Calu3 (cell line): ENCODE results near the gene ASTN2. TPM values are rescaled to one million over a fixed set of nuclear protein-coding genes. Genes with fewer than 3 reads are reported as not detected.

Experiments used
- BruUV-seq: library from RNA; stranded (reverse); fragments of 400-500 nt; replicated peaks from 2 replicates; lab custom pipeline; 2021; lab: Mats Ljungman, UMichigan
- CTCF ChIA-PET: fragments of 300-600 bp; sonication (Branson Sonifier 250); formaldehyde crosslinking; loops from one replicate; lab custom pipeline; 2022; ENCODE audit warnings: antibody characterized with exemption; lab: Charles Lee
- DNase-seq: peaks from one replicate; pipeline ENCODE4 v3.0.0; 2022
- H3K27ac Mint-ChIP-seq: one replicate; pipeline ENCODE4 v1.8.0; 2022; ENCODE audit warnings: mixed read lengths; ENCODE audit not compliant: unreplicated experiment
- H3K27me3 Mint-ChIP-seq: one replicate; pipeline ENCODE4 v1.8.0; 2022; ENCODE audit warnings: mixed read lengths; ENCODE audit not compliant: unreplicated experiment
- H3K36me3 Mint-ChIP-seq: one replicate; pipeline ENCODE4 v1.8.0; 2022; ENCODE audit warnings: mild to moderate bottlenecking, moderate library complexity, mixed read lengths; ENCODE audit not compliant: insufficient read depth, unreplicated experiment
- H3K4me1 Mint-ChIP-seq: one replicate; pipeline ENCODE4 v1.8.0; 2022; ENCODE audit warnings: mild to moderate bottlenecking, low read depth, mixed read lengths; ENCODE audit not compliant: unreplicated experiment
- H3K4me3 Mint-ChIP-seq: one replicate; pipeline ENCODE4 v1.8.0; 2022; ENCODE audit warnings: mild to moderate bottlenecking, low read depth, moderate library complexity, mixed read lengths; ENCODE audit not compliant: unreplicated experiment
- H3K9me3 Mint-ChIP-seq: one replicate; pipeline ENCODE4 v1.8.0; 2022; ENCODE audit warnings: low read depth, mixed read lengths; ENCODE audit not compliant: unreplicated experiment
- intact Hi-C: fragments of 100-400 bp; cut with micrococcal nuclease; formaldehyde crosslinking; loops from one replicate; pipeline ENCODE4 v1.10.0; 2022; ENCODE audit not compliant: unreplicated experiment
- total RNA-seq: library from RNA; stranded (reverse); gene quantifications from 2 replicates; pipeline ENCODE4 v1.2.3, GENCODE V29; 2022
- TF ChIP-seq, protein P1 (sequence below): fragments of 200-600 bp; IDR thresholded peaks from one replicate; pipeline ENCODE4 v1.8.0; 2022; ENCODE audit warnings: antibody characterized with exemption; ENCODE audit not compliant: unreplicated experiment

Gene ASTN2
- total RNA-seq, 1 experiment from 2014 or later, result 1.7 TPM

DNA sequence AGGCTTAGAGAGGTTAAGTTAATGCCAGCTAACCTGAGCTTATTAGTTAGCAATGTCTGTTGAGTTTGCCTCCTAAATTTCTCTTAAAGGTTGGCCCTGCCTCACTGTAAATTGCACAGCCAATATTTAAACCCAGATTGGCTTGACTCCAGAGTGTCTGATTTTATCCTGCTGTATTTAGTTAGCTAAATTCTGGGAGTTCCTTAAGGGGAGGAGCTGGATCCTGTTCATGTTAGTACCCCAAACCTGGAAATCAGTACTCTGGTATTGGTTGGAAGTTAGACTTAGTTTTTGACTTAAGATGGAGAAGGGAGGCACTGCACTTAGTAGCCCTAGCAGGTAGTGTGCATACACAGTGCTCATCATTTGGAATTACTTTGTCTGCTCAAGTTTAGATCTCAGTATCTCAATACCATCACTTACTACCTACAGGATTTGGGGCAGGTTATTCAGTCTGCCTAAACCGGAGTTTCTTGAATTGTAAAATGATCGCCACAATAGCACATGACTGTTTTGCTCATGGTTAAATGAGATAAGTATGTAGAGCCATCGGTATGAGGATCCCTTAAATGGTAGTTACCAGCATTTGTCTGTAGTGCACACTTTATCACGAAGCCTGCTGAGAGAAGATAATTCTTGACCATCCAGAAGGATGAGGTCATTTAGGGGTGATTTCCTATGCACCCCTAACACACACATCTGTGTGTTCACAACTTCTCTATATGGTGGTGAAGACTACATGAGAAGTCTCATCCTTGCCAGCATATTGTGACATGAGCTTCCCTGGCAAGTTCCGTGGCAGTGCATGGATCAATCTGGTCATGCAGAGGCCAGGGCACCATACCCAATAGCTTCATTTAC, 992.5 kb downstream of the ASTN2 start:
- Mint-ChIP-seq H3K27ac (no peak overlapping the region), H3K9me3 (no peaks in the 10 kb centered on the region), H3K4me3 (no peak overlapping the region), H3K36me3 (no peaks in the 10 kb centered on the region), H3K27me3 (no peaks in the 10 kb centered on the region), H3K4me1 (no peaks in the 10 kb centered on the region)
- intact Hi-C loops, result no loop called here
- no TSS peak for BruUV-seq
- CTCF ChIA-PET, result no interaction called here
- TF ChIP-seq, protein P1, sequence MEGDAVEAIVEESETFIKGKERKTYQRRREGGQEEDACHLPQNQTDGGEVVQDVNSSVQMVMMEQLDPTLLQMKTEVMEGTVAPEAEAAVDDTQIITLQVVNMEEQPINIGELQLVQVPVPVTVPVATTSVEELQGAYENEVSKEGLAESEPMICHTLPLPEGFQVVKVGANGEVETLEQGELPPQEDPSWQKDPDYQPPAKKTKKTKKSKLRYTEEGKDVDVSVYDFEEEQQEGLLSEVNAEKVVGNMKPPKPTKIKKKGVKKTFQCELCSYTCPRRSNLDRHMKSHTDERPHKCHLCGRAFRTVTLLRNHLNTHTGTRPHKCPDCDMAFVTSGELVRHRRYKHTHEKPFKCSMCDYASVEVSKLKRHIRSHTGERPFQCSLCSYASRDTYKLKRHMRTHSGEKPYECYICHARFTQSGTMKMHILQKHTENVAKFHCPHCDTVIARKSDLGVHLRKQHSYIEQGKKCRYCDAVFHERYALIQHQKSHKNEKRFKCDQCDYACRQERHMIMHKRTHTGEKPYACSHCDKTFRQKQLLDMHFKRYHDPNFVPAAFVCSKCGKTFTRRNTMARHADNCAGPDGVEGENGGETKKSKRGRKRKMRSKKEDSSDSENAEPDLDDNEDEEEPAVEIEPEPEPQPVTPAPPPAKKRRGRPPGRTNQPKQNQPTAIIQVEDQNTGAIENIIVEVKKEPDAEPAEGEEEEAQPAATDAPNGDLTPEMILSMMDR, result no peak
- no peak for DNase-seq

DNA sequence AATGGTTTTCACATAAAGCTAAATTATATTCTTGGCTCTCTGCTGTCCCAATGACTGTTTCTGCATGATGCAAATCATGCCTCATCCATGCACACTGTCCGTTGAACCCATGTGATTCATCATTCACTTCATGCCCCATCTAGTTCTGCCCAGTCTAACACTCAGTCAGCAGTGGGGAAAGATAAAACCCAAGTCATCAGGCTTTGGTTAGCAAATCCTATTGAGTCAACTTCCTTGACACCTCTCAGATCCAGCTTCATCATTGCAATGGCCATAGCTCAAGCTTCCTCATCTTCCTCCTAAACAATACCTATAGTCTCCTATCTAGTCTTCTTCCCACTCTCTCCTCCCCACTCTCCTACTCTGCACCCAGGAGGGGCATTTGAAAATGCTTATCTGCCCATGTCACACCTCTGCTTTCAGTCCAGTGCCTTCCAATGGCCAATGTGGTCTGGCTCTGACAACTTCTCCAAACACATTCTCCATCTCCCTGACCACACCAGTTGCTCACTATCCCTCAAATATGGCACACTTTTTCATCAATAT, 993.8 kb downstream of the ASTN2 start:
- CTCF ChIA-PET, result no interaction called here
- H3K9me3 Mint-ChIP-seq, result no peaks in the 10 kb centered on the region
- TF ChIP-seq, protein P1, result no peak
- BruUV-seq, result no TSS peak
- H3K36me3 Mint-ChIP-seq, result no peaks in the 10 kb centered on the region
- H3K4me3 Mint-ChIP-seq, result no peak overlapping the region
- no peak for DNase-seq
- H3K27me3 Mint-ChIP-seq, result no peaks in the 10 kb centered on the region
- no peak overlapping the region for H3K27ac Mint-ChIP-seq
- H3K4me1 Mint-ChIP-seq, result no peaks in the 10 kb centered on the region
- intact Hi-C loops, result no loop called here

DNA sequence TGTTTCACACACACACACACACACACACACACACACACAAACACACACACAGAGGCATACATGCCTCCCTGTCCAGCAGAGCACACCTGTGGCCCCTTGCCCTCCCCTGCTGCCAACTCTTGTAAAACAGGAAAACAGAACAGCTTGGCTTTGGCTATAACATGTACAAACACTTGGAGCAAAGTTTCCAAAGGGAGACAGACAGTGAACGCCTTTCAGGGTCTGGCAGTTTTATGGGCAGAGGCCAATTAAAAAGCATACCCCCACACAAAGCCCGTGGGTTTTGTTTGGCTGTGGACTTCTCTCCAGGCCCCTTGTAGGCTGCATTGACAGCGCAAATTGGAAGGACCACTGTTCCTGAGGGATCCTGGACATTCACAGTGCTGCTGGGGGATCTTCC, 995.7 kb downstream of the ASTN2 start:
- DNase-seq, result no peak
- H3K9me3 Mint-ChIP-seq, result no peaks in the 10 kb centered on the region

DNA sequence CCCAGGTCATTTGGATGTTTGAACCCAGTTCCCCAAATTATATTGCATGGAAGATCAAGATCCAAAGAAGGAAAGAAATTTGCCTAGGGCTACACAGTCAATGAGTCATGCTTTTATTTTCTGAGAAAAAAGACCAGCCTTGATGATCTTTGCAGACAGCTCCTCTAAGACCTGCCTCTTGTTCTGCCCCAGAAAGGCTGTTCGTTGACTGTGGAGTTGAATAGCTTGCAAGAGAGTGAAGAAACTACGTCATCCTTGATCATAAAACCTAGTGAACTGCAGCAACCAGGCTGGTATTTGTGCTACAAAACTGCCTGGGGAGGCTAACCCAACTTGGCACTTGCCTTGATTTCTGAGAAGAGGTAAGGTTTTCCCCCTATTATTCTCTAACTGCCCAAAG, 997.4 kb downstream of the ASTN2 start:
- no peak overlapping the region for H3K27ac Mint-ChIP-seq
- H3K4me1 Mint-ChIP-seq, result no peaks in the 10 kb centered on the region
- no peak for DNase-seq
- no peaks in the 10 kb centered on the region for H3K9me3 Mint-ChIP-seq
- H3K4me3 Mint-ChIP-seq, result no peak overlapping the region
- H3K36me3 Mint-ChIP-seq, result no peaks in the 10 kb centered on the region
- TF ChIP-seq, protein P1, result no peak
- intact Hi-C loops, result no loop called here
- H3K27me3 Mint-ChIP-seq, result no peaks in the 10 kb centered on the region
- CTCF ChIA-PET, result no interaction called here
- no TSS peak for BruUV-seq

More for the DNA sequence above, 995.7 kb downstream of the ASTN2 start:
- CTCF ChIA-PET, result no interaction called here
- BruUV-seq, result no TSS peak
- Mint-ChIP-seq H3K4me1 (no peaks in the 10 kb centered on the region), H3K27me3 (no peaks in the 10 kb centered on the region), H3K36me3 (no peaks in the 10 kb centered on the region), H3K27ac (no peak overlapping the region), H3K4me3 (no peak overlapping the region)
- TF ChIP-seq, protein P1, result no peak
- intact Hi-C loops, result no loop called here
